NCI-H2107 treated with DMSO at 0.1 percent for 48 hours (cell line): Measurements from ENCODE around the gene SELE.
"Not testable (repeated sequence)": the region's sequence is repeated elsewhere in the genome, so short reads cannot be mapped to it uniquely, and the experiment has no call there.

ENCODE experiments used
- DNase-seq: peaks from one replicate; lab custom pipeline; 2025; ENCODE audit not compliant: unreplicated experiment; lab: John Stamatoyannopoulos, UW

The SELE gene

GRCh38 chr1:169683661-169684060 lies 50.2 kb downstream of the SELE start:
- no peak for DNase-seq

GRCh38 chr1:169683168-169683567 lies 50.7 kb downstream of the SELE start:
- not testable (repeated sequence) for DNase-seq

GRCh38 chr1:169682071-169682470 lies 51.8 kb downstream of the SELE start:
- DNase-seq: peak; percentile 74

GRCh38 chr1:169681140-169681539 lies 52.7 kb downstream of the SELE start:
- no peak for DNase-seq

- no peak for DNase-seq
Measured at GRCh38 chr1:169680377-169681019, 53.4 kb downstream of the SELE start.

GRCh38 chr1:169679692-169680091 lies 54.2 kb downstream of the SELE start:
- no peak for DNase-seq

GRCh38 chr1:169676001-169676400 lies 57.9 kb downstream of the SELE start:
- no peak for DNase-seq
